NCI-H2227 (cell line): ENCODE measurements around the gene DCLK1.

Experiments used
- DNase-seq: peaks from one replicate; lab custom pipeline; 2025; ENCODE audit not compliant: unreplicated experiment; lab: John Stamatoyannopoulos, UW

The DCLK1 gene

DNA sequence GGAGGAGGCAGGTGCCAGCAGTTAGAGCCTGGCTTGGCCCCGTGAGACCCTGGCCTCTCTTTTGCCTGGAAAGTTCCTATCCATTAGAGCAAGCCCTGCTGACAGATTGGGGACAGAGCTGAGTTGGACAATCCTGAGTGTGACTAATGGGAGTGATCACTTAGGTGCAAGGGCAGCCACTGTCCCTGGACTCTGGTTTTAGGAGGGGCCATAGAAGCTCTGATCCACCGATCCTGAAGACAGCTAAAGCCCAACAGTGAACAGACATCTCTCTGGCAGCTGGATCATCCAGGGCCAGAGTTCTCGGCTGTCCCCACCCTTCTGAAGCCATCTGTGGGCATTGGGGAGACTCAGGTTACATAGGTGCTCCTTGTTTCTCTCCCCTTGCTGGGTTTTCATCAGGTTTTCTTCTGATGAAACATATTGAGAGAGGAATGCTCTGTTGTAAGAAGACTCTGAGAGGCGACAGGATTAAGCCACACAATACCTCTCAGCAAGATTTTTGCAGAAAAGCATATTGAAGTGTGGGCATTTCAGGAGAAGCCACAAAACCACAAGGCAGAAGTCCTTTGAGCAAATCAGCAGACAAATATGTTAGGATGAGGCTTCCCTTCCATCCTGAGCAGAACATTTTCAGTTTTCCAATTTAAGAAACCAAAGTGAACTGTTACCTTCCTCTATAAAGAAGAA lies 366.7 kb downstream of the DCLK1 start:
- DNase-seq: no peak

DNA sequence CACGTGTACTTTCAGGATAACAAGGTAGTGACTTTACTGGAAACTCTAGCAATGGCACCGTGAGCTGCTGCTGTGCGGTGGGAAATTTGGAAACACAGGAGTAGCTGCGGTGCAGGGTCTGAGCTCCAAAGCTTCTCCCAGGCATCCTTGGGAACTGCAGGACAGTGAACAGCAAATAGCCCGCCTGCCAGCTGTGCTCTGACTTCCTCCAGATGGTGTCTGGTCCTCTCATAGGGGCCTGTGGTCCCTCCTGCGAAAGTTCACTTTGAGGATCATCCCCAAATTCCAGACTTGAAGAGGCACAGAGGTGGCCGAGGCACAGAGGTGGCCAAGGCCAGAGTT lies 367.4 kb downstream of the DCLK1 start:
- no peak for DNase-seq

DNA sequence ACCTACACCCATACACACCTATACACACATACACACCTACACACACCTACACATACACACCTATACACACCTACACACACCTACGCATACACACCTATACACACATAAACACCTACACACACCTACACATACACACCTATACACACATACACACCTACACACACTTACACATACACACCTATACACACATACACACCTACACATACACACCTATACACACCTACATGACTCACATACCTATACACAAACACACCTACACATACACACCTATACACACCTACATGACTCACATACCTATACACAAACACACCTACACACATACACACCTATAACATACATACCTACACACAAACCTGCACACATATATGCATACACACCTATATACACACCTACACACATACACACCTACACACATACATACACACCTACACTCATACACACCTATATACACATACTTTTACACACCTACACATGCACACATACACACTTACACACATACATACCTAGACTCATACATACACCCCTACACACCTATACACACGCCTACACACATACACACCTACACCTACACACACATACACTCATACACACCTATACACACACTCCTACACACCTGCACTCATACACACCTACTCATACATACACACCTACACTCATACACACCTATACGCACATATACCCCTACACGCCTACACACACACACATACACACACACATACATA lies 368.0 kb downstream of the DCLK1 start:
- no peak for DNase-seq

DNA sequence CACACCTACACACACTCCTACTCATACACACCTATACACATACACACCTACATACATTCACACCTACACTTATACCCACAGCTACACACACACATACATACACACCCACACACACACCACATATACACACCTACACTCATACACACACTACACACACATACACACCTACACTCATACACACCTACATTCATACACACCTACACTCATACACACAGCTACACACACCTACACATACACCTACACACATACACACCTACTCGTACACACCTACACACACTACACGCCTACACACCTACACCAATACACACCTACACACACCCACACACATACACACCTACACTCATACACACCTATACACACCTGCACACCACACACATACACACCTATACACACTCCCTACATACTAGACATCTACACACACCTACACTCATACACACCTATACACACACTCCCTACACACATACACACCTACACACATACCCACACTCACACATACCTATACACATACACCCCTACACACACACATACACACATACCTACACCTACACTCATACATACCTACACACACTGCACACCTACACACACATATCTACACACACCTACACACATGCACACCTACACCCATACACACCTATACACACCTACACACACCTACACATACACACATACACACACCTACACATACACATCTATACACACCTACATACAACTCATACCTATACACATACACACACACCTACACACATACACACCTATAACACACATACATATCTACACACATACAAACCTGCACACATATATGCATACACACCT lies 369.5 kb downstream of the DCLK1 start:
- no peak for DNase-seq

DNA sequence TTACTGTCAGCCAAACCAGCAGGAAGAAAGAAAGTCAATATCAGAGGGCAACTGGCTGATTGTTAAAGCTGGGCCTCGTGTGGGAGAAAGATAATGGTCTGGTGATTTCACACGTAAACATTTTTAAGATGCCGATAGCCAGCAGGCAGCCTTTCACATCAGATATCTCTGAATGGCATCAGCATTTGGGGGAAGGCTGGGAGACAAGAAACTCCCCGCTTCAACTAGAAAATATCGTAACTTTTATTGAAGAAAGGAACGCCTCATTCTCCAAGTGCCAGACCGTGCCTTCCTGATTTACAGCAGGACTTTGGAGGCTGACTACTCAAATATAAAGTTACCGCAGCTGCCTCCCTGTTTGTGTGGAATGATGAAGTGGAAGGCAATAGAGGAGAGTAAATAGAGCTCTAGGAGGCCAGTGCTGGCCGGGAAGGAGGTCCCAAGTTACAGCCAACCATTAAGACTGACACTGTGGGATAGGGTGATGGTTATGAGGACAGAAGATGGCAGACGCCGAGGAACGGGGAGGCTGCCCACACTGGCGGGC lies 370.4 kb downstream of the DCLK1 start:
- DNase-seq: peak; percentile 19

DNA sequence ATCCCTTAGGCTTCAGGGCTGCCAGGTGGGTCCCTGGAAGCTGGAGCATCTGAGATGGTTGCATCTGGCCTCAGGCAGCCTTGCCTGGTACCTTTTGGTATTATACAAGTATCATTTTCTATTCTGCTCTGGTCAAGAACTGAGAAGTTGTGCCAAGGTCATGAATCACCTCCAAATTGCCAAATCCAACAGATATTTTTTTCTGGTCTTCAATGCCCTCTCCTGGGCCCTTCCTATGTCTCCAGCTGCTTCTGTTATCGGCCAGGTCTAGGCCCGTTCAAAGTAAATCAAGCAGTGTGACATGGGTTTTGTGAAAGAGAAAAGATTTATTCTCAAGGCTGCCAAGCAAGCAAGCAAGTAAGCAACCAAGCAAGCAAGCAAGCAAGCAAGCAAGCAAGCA lies 383.6 kb downstream of the DCLK1 start:
- DNase-seq: no peak

DNA sequence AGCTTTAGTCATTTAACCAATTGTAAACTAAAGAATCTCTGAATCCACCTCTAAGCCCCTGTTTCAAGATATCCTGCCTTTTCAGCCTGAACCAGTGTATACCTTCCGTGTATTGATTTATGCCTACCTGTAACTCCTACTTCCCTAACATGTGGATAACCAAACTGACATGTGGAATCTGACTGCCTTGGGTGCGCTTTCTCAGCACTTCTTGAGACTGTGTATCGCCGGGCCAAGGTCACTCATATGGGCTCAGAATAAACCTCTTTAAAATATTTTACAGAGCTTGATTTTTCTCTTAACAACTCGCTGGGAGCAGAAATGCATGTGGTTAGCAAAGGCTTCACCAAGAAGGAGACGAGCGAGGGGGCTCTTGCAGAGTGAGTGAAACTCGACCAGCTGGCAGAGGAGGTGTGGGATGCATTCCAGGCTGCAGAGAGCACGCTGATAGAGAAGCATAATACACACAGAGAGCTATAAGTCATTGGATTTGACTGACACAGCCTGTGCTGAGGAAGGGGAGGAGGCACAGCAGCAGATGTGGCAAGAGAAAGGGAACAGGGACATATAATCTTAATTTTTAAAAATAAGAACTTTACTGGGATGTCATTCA lies 386.5 kb downstream of the DCLK1 start:
- no peak for DNase-seq

DNA sequence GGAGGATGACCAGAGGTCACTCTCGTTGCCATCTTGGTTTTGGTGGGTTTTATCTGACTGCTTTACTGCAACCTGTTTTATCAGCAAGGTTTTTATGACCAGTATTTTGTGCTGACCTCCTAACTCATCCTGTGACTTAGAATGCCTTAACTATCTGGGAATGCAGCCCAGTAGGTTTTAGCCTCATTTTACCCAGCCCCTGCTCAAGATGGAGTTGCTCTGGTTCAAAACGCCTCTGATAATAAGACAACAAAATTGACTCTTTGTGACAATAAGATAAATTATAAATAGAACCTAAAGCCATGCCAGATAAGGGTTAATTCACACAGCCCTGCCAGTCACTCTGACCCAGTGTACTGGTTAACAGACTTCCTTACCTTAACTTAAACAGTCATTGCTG lies 387.0 kb downstream of the DCLK1 start:
- DNase-seq: no peak

DNA sequence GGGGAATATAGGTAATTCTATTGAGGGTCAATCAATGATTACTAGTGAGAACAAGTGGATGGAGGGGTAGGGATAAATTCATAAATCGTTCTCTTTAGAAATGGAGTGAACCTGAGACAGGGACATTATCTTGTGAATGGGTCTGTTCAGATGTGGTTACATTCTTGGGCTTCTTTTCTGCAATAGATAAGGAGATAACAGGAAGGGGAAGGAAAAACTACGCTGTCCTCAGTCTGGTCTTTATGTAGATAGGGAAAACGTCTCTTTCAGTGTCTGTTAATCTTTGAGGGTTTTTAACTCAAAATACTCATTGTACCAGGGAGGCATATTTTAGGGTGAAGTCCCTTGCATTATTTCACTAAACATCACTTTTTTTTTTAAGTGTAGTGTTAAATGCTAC lies 388.0 kb downstream of the DCLK1 start:
- DNase-seq: no peak

DNA sequence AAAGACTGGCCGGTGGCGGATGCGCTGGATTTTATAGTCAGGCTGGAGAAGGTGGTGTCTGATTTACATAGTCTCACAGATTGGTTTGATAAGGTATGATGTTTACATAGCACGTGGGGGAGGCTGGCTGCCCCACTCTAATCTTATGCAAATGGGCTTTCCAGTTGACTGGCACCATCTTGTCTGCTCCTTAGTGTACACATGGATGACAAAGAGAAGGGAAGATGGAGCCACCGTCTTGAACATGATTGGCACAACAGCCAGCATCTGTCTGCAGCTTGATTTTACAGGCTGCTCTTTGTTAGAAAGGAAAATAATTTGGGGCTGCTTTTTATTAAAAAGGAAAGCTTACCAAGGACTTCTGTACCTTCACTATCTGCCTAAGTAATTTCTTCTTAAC lies 389.5 kb downstream of the DCLK1 start:
- DNase-seq: no peak

DNA sequence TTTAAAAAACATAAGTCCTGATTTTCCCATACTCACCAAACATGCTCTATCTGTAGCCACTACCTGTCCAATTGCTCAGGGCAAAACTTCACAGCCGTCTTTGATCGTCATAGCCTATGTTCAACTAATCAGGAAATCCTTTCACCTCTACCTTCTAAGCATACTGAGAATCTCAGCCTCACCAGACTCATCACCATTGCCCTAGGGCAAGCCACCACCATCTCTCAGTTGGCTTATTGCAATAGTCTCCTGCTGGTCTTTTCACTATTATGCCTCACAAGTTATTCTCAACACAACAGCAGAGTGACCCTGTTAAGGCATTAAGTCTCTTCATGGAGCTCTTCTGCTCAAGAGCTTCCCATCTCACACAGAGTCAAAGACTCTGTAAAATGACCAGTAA lies 394.3 kb downstream of the DCLK1 start:
- DNase-seq: no peak

DNA sequence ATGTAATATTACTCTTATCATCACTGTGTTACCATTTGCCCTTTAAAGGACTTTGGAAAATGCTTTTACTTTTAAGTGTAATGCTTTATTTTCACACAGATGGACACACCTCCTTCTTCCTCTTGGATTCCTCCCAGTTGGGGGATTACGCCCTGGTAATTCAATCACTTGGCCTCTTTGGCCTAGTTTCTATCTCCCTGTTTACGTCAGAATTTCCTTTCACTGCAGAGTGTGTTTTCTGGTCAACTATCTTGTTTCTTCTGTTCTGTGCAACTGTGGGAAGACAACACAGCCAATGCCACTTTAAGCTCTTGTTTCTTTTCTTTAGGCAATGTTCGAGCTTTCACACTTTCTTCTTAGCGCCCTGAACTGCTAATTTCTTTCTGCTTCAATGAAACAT lies 397.4 kb downstream of the DCLK1 start:
- DNase-seq: no peak

DNA sequence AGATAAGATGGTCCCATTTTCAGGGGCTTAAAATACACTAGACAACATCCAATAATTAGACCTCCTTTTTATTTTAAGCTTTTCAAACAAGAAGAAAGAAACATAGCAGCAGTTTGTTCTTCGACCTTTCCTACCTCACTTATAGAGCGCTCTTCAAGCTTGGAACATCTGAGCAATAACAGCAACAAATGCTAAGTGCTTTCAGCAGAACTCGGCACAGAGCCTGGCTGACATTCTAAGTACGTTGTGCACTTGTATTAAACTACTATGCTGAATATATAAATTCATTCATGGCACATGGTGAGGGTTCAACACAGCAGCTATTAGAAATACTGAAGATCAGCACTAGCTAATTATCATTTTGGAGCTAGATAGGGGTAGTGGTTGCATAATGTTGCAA lies 398.6 kb downstream of the DCLK1 start:
- DNase-seq: no peak

DNA sequence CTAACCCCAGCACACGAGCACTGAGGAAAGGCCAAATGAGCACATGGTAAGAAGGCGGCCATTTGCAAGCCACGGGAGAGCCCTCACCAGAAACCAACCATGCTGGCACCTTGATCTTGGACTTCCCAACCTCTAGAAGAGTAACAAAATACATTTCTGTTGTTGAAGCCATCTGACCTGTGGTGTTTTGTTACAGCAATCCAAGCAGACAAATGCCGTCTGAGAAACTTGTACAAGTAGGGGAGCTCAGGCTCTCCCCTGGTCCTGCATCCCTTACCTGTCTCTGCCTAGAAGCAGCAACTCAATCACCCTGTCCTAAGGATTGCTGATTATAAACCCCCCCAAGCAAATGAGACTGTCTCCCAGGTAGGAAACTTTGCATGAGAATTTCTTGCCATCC lies 399.7 kb downstream of the DCLK1 start:
- DNase-seq: no peak

DNA sequence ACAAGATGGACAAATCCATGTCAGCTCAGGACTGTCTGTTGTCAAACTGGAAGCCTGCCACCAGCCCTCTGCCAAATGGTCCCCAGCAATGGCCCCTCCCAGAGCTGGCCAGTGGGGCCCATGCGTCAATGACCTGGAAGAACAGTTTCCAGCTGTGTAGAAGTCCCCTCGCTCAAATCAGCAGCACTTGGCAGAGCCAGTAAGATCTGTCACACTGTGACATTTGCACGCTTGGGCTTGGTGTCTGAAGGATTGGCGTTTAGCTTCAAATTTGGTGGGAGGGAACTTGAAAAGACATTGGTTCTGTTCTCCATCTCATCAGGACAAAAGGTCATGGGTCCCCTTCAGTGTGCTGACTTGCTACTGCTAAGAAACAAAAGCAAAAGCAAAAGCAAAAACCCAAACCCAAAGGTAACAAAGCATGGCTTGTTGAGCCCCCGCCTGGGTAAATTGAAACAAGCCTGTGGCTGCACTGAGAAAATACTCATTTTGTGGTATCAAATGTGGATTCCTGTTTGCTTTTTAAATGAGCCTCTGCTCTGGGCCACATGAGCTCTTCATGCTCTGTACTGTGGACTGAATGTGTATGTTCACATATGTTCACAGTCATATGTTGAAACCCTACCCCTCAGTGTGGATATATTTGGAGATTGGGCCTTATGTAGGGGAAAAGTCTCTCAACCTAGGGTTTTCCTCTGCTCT lies 401.1 kb downstream of the DCLK1 start:
- no peak for DNase-seq

DNA sequence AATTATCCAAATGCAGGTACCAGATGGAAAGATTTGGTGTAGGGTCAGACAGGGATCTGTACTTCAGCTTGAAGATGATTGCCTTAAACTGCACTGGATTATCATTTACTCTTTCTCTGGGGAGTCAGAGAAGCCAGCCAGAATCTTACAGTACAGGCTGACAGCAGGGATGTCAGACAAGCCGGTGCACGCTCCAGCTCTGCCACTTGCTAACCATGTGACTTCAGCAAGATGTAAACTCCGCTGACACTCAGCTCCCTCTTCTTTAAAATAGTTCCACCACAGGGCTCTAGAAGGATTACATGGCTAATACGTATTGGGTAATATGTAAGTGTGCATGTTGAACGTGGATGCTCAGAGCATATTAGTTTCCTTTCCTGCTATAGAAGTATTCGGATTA lies 403.3 kb downstream of the DCLK1 start:
- DNase-seq: peak; percentile 4

DNA sequence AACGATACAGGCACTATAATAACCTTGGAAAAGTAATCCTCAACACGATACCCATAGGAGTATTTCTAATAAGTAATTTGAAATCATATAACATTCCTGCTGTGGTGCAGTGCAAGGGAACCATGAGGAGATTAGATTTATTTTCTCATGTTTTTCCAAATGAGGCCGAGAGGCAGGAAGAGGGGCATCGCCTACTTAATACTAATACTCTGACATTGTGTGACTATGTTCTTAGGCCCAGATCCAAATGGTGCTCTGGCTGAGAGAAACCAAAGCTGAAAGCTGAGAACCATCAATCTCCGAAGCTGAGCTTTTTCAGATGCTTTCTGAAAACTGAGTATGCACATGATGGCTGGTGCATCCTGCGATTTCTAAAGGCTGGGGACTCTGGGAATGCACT lies 406.7 kb downstream of the DCLK1 start:
- DNase-seq: no peak

DNA sequence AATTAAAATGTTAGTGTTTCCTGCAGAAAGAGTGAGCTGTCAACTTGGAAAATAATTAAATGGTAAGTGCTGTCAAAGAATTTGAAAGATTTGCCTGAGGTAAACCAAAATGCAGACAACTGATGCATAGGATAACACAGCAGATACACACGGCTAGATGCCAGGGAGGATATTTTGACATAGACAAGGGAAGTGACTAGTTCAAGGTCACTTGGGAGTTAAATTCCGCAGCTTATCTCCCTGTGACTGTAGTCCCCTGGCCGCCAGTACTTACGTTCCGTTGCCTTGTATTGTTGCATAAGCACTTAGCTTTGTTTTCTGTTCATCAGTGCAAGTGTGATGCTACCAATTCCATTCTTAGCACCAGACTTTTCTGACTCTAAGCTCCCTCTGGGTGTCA lies 407.4 kb downstream of the DCLK1 start:
- DNase-seq: no peak

DNA sequence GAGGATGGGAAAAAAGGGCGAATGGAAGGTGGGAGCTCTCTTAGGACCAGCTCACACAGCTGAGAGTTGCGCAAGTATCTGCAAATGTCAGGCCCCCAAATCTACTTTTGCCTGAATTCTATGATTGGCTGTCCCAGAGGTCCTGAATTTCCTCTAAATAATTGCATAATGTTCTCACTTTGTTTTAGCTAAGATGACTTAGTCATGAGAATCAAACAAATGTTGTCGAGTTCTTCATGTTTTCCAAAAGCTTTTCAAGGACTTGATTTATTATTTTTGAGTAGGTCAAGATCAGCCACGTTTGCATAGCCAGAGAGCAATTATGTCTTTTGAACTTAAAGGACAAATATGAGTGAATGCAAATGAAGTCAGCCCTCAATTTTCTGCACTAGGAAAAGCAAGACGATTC lies 408.1 kb downstream of the DCLK1 start:
- DNase-seq: no peak

DNA sequence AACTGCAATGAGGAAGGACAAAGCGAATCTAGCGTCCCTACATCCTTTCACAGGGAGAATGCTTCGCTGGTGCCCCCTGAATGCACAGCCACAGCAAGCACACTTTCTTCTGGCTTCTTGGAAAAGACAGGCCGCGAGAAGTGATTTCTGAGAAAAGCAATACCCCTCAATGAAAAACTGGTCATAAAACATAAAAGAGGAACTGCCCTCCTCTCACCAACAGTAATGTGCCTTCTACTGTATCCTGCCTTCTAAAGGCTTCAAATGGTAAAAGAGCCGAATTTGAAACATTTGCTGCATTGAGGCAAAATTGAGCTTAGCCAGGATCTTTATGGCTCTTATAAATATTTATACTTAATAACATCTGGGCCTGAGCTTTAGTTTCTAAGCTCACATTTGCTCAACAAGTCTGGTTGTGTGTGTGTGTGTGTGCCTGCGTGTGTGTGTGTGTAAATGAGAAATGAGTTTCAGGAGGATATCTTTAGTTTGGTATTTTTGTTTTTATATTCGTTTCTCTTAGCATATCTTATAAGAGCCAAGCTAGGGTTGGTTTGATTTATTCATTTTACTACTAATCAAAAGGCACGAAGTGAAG lies 408.6 kb downstream of the DCLK1 start:
- no peak for DNase-seq
